Astrocyte (in vitro differentiated cells and primary cell): ENCODE results near the gene HNF4A. TPM values are rescaled to one million over a fixed set of nuclear protein-coding genes. Genes with fewer than 3 reads are reported as not detected.

ENCODE experiments used
- DNase-seq: peaks from one replicate; pipeline ENCODE4 v3.0.0-alpha.2; 2010; ENCODE audit warnings: low read depth
- FAIRE-seq: peaks from 2 replicates; lab custom pipeline; 2011; peaks lifted over from hg19 to GRCh38; lab: Jason Lieb, UNC
- H2AFZ ChIP-seq: 2 replicates; pipeline ENCODE4 v1.6.0; 2012; ENCODE audit warnings: low read depth, low read length, inconsistent platforms
- H3K27ac ChIP-seq: 2 replicates; pipeline ENCODE4 v1.5.1; 2011; ENCODE audit warnings: low read depth, low read length, inconsistent platforms
- H3K27me3 ChIP-seq: 2 replicates; pipeline ENCODE4 v1.6.0; 2011; ENCODE audit warnings: low read length, inconsistent platforms; ENCODE audit not compliant: insufficient read depth
- H3K36me3 ChIP-seq: 2 replicates; pipeline ENCODE4 v1.5.1; 2011; ENCODE audit warnings: low read length, inconsistent platforms; ENCODE audit not compliant: insufficient read depth
- H3K4me1 ChIP-seq: 2 replicates; pipeline ENCODE4 v1.5.1; 2011; ENCODE audit warnings: low read length, inconsistent platforms; ENCODE audit not compliant: insufficient read depth
- H3K4me2 ChIP-seq: 2 replicates; pipeline ENCODE4 v1.6.0; 2012; ENCODE audit warnings: low read length, inconsistent platforms
- H3K4me3 ChIP-seq: 2 replicates; pipeline ENCODE4 v1.5.1; 2011; ENCODE audit warnings: low read depth, mild to moderate bottlenecking, low read length, inconsistent platforms; ENCODE audit not compliant: insufficient read depth
- H3K79me2 ChIP-seq: 2 replicates; pipeline ENCODE4 v1.6.0; 2012; ENCODE audit warnings: mild to moderate bottlenecking, low read length, inconsistent platforms; ENCODE audit not compliant: insufficient read depth
- H3K9ac ChIP-seq: 2 replicates; pipeline ENCODE4 v1.6.0; 2012; ENCODE audit warnings: mild to moderate bottlenecking, low read length, inconsistent platforms
- H3K9me3 ChIP-seq: 2 replicates; pipeline ENCODE4 v1.5.1; 2012; ENCODE audit warnings: low read depth, mild to moderate bottlenecking, low read length, inconsistent platforms; ENCODE audit not compliant: insufficient read depth
- H4K20me1 ChIP-seq: 2 replicates; pipeline ENCODE4 v1.6.0; 2012; ENCODE audit warnings: low read length, inconsistent platforms; ENCODE audit not compliant: insufficient read depth
- H3K27ac Mint-ChIP-seq: one replicate; pipeline ENCODE4 v1.8.0; 2021; ENCODE audit warnings: mild to moderate bottlenecking, mixed read lengths; ENCODE audit not compliant: unreplicated experiment
- H3K27me3 Mint-ChIP-seq: one replicate; pipeline ENCODE4 v1.8.0; 2021; ENCODE audit warnings: low read depth, mixed read lengths; ENCODE audit not compliant: unreplicated experiment
- H3K36me3 Mint-ChIP-seq: one replicate; pipeline ENCODE4 v1.8.0; 2021; ENCODE audit warnings: low read depth, mixed read lengths; ENCODE audit not compliant: unreplicated experiment
- H3K4me1 Mint-ChIP-seq: one replicate; pipeline ENCODE4 v1.8.0; 2021; ENCODE audit warnings: low read depth, mixed read lengths; ENCODE audit not compliant: unreplicated experiment
- H3K4me3 Mint-ChIP-seq: one replicate; pipeline ENCODE4 v1.8.0; 2021; ENCODE audit warnings: mild to moderate bottlenecking, moderate library complexity, mixed read lengths; ENCODE audit not compliant: unreplicated experiment
- H3K9me3 Mint-ChIP-seq: one replicate; pipeline ENCODE4 v1.8.0; 2021; ENCODE audit warnings: mild to moderate bottlenecking, mixed read lengths; ENCODE audit not compliant: unreplicated experiment
- EZH2 ChIP-seq: IDR thresholded peaks from 2 replicates; pipeline ENCODE4 v1.6.1; 2012; ENCODE audit warnings: mild to moderate bottlenecking, low read length, inconsistent platforms; ENCODE audit not compliant: insufficient read depth
- total RNA-seq: library from RNA; stranded (reverse); gene quantifications from 2 replicates; pipeline ENCODE4 v1.2.1, GENCODE V29; 2021
- TF ChIP-seq, protein P1 (sequence below): IDR thresholded peaks from 2 replicates; pipeline ENCODE4 v1.5.1; 2011; ENCODE audit warnings: low read depth, mild to moderate bottlenecking, inconsistent platforms, low read length, moderate library complexity; ENCODE audit not compliant: insufficient read depth

Gene HNF4A
- total RNA-seq, 1 donor from 2014 or later = not detected

DNA sequence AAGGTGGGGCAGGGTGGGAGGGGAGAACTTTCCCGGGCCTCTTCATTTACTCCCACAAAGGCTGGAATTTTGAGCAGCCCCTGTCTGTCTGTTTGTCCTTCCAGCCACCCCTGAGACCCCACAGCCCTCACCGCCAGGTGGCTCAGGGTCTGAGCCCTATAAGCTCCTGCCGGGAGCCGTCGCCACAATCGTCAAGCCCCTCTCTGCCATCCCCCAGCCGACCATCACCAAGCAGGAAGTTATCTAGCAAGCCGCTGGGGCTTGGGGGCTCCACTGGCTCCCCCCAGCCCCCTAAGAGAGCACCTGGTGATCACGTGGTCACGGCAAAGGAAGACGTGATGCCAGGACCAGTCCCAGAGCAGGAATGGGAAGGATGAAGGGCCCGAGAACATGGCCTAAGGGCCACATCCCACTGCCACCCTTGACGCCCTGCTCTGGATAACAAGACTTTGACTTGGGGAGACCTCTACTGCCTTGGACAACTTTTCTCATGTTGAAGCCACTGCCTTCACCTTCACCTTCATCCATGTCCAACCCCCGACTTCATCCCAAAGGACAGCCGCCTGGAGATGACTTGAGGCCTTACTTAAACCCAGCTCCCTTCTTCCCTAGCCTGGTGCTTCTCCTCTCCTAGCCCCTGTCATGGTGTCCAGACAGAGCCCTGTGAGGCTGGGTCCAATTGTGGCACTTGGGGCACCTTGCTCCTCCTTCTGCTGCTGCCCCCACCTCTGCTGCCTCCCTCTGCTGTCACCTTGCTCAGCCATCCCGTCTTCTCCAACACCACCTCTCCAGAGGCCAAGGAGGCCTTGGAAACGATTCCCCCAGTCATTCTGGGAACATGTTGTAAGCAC lies 74.1 kb downstream of the HNF4A start:
- H3K9ac ChIP-seq = no peak overlapping the region
- FAIRE-seq = no peak
- no peaks in the 10 kb centered on the region for H3K4me1 ChIP-seq

GRCh38 chr20:44430270-44431065 lies 75.0 kb downstream of the HNF4A start:
- Histone ChIP-seq H3K79me2 (no peaks in the 10 kb centered on the region), H3K9me3 (no peaks in the 10 kb centered on the region), H3K4me3 (no peak overlapping the region), H3K4me2 (no peak overlapping the region), H3K27ac (no peak overlapping the region), H3K27me3 (peaks cover 12% of the 10 kb centered on the region), H3K9ac (no peak overlapping the region), H2AFZ (no peak overlapping the region), H4K20me1 (no peaks in the 10 kb centered on the region), H3K4me1 (no peaks in the 10 kb centered on the region), H3K36me3 (no peaks in the 10 kb centered on the region)
- Mint-ChIP-seq H3K4me3 (no peak overlapping the region), H3K36me3 (no peaks in the 10 kb centered on the region), H3K9me3 (peaks cover 5% of the 10 kb centered on the region), H3K4me1 (no peaks in the 10 kb centered on the region), H3K27me3 (peaks cover 25% of the 10 kb centered on the region), H3K27ac (no peak overlapping the region)
- FAIRE-seq = no peak
- TF ChIP-seq EZH2 = no peak
- TF ChIP-seq, protein P1, sequence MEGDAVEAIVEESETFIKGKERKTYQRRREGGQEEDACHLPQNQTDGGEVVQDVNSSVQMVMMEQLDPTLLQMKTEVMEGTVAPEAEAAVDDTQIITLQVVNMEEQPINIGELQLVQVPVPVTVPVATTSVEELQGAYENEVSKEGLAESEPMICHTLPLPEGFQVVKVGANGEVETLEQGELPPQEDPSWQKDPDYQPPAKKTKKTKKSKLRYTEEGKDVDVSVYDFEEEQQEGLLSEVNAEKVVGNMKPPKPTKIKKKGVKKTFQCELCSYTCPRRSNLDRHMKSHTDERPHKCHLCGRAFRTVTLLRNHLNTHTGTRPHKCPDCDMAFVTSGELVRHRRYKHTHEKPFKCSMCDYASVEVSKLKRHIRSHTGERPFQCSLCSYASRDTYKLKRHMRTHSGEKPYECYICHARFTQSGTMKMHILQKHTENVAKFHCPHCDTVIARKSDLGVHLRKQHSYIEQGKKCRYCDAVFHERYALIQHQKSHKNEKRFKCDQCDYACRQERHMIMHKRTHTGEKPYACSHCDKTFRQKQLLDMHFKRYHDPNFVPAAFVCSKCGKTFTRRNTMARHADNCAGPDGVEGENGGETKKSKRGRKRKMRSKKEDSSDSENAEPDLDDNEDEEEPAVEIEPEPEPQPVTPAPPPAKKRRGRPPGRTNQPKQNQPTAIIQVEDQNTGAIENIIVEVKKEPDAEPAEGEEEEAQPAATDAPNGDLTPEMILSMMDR = no peak
- no peak for DNase-seq

More for the DNA sequence above, 74.1 kb downstream of the HNF4A start:
- no peaks in the 10 kb centered on the region for H4K20me1 ChIP-seq
- H3K27ac ChIP-seq = no peak overlapping the region
- no peaks in the 10 kb centered on the region for H3K79me2 ChIP-seq
- no peaks in the 10 kb centered on the region for H3K36me3 ChIP-seq
- no peak overlapping the region for H3K4me3 ChIP-seq
- Mint-ChIP-seq H3K27me3 (peaks cover 25% of the 10 kb centered on the region), H3K36me3 (no peaks in the 10 kb centered on the region), H3K4me1 (no peaks in the 10 kb centered on the region), H3K27ac (no peak overlapping the region), H3K9me3 (peaks cover 5% of the 10 kb centered on the region), H3K4me3 (no peak overlapping the region)
- TF ChIP-seq, protein P1 = no peak
- TF ChIP-seq EZH2 = no peak
- H2AFZ ChIP-seq = no peak overlapping the region
- DNase-seq = no peak
- peaks cover 15% of the 10 kb centered on the region for H3K27me3 ChIP-seq
- H3K9me3 ChIP-seq = no peaks in the 10 kb centered on the region
- H3K4me2 ChIP-seq = no peak overlapping the region
